HG03521 (cell line): ENCODE measurements around the gene OGA.
A peak's percentile ranks its signal among the peaks of the same experiment; 100 is the strongest.

Experiments used
- ATAC-seq: cut with Tn5 transposase; IDR thresholded peaks from one replicate; pipeline ENCODE4 v1.9.1; 2021; ENCODE audit warnings: mild to moderate bottlenecking, moderate library complexity; ENCODE audit not compliant: unreplicated experiment

The OGA gene

DNA sequence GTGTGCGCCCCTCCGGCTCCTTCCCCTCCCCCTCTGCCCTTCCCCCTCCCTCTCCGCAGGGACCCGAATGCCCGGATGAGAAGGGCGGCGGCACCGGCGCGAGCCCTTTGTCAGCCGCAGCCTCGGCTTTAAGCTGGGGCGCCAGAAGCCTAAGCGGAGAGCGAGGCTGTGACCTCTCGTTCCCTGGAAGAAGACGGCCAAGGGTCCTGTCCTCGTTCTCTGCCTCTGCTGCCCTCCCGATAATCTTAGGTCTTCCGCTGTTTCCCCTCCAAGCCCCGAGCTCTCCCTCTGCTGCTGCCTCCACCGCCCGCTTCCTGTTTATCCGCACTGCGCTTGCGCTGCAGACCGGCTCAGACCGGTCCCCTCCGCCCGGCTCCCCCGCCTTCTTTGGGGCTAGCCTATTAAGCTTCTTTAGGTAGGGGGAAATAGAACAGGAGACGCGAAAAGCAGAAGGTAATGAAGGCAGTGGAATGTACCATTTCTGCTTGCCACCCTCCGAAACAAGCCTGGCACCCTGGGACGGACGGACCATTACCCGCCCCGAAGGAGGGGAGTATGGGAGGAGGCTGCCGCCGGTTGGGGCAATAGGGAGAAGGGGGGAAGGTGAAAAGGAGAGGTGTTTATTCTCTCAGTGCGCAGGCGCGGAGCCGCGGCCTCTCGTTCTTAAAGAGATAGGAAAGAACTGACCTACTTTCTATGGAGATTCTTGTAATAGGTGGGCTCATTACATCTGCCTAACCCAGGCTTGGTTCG lies at the start of gene OGA:
TSS of gene OGA (minus strand) at position 326 of the 753 bp plus-strand sequence. CDS start 422 bp downstream, outside the sequence.
- peak; percentile 90 for ATAC-seq

DNA sequence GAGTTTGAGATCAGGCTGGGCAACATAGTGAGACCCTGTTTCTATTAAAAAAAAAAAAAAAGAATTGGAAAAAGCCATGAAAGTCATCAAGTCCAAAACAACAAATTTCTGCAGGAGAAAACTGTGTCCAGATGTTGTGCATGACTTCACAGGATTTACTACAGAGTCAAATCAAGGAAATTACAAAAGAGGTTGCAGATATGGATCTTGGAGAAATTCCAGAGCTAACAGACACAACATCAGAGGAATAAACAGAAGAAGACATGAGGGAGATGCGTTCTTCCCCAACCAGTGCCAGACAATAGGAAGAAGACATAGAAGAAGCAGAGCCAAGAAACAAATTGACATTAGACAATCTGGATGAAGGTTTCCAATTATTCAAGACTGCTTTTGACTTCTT lies 49.7 kb upstream of the OGA start:
- ATAC-seq: no peak

DNA sequence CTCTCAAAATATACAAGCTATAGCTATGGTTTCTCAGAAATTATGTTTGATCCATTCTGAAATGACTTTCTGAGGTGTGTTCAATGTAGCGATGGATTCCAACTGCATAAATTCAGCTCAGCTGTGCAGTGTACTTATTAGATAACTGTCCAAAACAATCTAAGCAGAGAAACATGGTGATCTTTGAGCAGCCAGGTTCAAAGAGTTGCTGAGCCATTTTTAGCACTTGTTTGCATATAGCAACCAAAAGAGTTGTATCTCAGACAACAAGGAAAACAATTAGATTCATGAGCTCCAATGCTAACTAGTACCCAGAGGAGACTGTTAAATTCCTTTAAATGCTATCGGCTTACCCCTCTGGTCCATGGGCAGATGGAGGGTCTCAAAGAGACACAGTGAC lies 41.3 kb upstream of the OGA start:
- peak; percentile 43 for ATAC-seq

DNA sequence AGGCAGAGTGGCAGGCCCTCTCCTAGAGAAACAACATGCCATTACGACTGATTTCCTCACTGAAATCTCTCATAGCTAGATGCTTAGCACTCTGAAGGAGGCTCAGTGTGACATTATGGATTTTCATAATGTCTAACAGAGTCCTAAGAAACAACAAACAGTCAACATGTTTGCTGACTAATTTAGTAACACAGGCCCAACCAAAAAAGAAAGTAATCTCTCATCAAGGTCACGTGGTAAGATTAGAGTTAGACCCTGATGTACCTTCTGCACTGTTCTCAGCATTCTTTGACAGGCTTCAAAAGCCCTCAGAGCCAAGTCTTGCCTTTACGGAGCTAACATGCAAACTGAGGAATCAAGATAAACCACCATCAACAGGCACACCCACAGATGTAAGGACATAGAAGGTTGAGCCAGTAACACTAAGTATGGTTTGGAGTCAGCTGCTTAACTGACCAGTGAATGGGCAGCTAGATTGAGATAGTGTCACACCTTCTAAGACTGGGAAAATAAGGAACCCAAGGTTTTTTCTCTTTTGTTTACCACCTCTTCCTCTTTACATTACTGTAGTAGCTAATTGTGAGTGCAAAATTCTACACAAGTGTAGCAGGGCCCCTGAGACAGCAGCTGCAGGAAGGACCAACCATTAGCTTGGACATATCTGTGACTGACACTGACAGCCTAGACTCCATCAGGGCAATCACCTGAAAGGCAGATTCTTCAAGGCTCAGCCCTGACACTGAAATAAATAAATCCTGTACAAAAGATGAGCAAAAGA lies 40.7 kb upstream of the OGA start:
- ATAC-seq: peak; percentile 58

DNA sequence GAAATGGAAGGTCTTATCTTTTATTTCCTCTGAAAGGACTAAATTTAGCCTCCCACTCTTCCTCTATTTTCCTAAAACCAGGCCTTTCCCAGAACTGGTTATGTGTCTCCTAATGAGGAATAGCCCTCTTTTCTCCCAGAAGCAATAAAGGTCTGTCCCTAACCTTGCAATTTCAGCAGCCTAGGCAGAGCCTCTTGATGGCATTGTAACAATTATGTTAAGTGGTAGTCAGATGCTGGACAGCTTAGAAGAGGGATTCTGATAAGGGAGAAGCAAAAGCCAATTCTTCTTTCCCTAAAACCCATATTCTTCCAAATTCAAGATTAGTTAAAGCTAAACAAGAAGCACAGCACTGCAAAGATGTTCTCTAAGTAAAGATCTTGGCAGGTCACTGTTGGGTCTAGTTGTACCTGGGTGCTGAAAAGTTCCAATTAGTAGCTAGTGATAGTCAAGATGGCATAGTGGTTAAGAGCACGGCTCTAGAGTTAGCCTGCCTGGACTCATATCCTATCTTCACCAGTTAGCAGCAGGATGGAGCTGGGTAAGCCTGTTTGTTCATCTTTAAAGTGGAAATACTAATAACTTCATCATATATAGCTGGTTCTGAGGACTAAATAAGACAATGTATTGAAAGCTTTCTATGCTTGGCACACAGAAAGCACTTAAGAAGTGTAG lies 39.7 kb upstream of the OGA start:
- no peak for ATAC-seq

DNA sequence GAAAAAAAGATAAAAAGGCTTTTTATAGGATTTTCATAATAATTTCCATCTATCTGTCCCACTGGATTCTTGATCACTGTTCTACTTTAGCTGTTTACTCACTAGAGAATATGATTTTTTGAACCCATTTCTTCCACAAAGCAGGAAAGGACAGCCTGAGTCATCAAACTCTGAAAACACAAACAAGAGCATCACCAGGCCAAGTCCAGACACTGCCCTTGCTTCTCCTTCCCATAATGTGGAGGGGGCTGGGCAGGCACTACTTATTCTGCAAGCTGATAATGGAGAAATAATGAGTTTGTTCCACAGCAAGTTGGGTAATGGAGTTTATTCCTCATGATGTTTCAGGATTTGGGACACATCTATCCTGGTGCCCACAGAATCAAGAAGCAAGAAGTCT lies 38.4 kb upstream of the OGA start:
- ATAC-seq: no peak

DNA sequence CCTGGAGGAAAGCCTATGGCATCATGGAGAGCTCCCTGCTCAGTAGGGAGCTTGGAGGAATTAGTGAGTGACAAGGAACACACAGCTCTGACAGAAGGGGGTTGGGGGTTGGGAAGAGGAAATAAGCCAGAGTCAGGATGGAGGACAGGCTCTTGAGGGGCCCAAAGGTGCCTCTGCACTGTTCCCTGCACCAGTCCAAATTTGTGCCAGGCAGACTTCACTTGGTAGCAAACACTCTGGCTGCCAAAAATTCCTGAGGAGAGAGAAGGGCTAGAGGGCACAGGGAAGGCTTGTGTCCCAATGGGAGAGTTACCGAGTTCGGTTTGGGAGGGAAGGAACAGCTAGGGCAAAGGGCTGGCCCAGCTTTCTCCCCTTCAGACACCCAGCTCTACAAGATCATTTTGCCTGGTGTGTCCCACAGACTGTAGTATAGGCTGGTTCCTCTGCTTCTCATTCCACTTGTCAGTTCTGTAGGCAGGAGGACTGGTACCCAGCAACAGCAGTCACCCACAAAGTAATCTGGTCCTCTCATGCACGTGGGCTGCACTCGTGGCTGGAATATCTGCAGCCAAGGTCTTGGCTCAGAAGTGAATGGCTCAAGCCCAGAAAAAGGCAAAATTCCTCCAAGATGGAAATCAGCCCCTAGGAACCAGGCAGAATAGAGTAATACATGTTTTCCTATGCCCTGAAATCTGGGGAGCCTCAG lies 33.3 kb upstream of the OGA start:
- no peak for ATAC-seq

DNA sequence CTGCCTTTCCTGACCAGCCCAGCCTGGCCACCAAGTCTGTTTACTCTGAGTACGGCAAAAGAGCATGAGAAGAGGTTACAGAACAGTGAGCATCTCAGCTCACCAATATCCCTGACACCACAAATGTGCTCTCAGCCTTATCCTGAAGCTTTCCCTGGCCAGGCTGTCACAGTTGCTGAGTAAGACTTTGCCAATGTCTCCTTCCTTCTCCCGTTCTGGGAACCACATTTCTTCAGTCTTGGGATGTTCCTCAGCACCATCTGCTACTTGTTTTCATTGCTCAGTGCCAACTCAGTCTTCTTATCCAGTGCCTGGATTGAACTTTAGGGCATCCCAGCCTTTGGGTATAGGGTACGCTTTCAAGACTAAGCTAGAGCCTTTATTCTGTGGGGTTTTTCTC lies 32.5 kb upstream of the OGA start:
- ATAC-seq: no peak

DNA sequence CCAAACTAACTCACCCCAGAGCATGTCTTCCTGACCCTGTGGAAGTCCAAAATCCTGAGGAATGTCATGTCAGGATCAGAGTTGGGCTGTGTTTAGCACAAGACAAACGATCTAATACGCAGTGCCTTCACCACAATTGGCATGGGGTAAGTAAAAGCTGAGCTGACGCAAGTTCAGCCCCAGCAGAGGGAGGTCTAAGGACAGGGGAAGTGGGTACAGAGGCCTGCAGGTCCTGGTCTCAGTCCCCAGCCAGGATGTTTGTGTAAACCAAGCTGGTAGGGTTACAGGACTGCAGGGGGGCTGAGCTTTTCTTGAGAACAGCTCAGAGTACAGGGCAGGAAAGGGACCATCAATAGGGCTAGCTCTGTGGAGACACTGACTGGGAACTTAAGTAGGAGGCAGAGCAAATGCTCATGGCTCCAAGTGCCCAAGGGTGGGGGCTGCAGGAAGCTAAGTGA lies 30.7 kb upstream of the OGA start:
- no peak for ATAC-seq

DNA sequence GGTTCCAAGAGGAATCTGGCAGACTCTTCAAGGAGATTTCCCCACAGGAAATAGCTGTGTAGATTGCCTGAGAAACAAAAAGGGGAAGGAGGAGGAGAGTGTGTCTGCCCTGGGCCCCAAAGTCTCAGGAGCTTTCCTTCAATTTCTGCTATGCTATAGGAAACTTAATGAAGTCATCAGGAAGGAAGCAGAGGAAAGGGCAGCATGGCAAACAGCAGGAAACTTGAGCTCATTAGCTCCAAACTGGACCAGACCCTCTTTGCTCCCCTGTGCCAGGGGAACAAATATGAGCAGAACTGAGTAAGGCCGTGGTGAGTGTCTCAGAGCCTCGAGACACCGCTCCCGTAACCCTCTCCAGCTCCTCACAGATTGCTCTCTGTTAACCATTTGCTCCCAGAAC lies 30.2 kb upstream of the OGA start:
- no peak for ATAC-seq

DNA sequence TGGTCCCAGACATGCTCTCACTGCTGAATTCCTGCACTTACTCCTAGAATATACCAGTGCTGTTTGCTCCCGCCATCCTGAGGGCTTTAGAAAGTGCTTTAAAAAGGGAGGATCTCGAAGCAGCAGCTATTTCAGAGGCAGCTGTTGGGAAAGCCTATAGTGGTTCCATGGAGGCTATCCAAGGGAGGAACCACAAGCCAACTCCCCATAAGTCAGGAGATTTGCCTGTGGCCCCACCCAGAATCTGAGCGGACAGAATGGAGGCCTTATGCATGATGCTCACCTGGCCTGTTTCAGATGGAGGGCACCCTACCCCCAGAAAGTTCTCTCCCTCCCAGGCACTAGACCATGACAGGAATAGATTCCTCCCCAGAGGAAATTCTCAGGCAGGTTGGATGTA lies 27.6 kb upstream of the OGA start:
- no peak for ATAC-seq

DNA sequence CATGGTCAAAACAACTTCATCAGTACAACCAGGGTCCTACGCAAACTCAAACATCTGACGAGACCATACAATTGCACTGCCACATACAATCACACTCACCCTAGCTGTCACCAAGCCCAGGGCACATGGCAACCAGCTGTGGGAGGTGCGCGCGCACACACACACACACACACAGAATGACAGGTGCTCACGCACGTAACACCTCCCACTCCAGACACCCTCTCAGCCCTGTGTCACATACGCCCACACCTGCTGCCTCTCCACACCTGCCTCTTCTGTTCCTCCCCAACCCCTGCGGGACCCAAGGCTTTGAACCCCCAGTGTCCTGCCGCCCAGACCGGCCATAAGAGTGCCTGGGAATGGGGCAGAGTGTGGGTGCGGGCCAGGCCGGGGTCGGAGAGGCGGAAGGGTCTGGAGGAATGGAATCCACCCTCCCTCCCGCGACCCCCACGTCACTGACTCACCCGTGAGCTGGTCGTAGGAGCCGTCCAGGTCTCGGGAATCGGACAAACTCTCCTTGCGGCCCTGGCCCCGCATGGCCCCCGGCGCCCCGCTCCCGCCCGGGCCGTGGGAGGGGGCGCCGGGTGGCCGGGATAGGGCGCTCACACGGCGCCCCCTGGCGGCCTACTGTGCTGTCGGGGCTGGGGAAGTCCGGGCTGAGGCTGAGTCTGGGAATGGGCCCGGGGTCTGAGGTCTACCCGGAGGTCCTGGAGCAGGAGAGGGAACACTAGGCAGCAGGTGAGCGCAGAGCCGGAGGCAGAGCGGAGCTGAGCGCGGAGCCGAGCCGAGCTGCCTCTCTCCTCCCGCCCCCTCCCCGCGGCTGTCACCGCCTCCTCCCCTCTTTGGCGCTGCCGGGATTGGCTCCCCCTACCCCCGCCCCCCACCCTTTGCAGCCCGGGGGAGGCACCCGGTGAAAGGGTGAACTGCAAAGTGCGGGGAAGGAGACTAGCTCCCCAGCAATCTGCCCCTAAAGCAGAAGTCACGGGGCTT lies 25.1 kb upstream of the OGA start, which contains the start of gene KCNIP2:
TSS of gene KCNIP2 (minus strand) at position 769 of the 990 bp plus-strand sequence. CDS start at position 537, 232 bp downstream.
- ATAC-seq: no peak

DNA sequence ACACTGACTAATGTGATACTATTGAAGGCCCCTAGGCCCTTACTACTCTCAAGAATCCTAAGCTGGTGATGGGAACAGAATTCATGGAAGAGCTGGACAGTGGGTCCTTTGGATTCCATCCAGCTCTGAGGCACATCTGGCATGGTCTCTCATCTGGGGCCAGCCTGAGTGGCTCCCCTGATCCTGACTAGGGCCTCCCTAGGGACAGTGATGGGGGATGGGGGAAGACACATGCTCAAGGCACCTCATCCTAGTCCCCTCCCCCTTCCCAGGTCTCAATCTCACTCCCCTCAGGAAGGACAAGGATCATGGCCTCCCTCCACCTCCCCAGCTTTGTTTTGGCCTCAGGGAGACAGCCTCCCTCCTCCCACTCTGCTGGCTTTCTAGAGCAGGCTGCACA lies 23.6 kb upstream of the OGA start:
- ATAC-seq: no peak

DNA sequence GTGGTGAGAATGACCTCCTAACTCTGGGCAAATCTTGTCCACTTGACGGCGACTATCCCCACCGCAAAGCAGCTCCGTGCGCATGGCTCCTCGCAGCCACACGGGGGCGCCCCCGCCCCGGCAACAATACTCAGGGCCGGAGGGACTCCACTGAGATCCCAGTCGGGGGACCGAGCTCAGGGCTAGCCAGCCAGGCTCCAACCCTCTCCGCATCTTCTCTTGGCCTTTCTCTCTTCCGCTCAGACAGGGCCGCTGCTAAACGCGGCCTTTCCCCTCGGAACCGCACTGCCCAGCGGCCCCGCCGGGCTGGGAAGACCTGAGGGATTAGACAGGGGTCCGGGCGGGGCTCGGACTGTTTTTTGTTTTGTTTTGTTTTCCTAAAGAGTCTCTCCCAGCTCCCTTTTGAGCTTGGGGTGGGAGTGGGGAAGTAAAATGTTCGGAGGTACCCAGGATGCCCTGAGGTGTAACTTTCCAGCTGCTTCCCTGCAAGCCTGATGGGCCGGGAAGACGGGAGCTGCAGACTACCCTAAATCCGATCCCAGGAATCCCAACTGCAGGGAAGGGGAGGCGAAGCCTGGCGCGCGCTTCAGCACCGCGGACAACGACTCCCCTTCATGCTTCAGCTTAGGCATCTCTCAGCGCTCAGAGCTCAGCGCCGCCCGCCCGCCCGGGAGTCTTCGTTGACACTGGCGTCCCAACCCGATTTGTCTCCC lies 22.7 kb upstream of the OGA start:
- ATAC-seq: no peak

DNA sequence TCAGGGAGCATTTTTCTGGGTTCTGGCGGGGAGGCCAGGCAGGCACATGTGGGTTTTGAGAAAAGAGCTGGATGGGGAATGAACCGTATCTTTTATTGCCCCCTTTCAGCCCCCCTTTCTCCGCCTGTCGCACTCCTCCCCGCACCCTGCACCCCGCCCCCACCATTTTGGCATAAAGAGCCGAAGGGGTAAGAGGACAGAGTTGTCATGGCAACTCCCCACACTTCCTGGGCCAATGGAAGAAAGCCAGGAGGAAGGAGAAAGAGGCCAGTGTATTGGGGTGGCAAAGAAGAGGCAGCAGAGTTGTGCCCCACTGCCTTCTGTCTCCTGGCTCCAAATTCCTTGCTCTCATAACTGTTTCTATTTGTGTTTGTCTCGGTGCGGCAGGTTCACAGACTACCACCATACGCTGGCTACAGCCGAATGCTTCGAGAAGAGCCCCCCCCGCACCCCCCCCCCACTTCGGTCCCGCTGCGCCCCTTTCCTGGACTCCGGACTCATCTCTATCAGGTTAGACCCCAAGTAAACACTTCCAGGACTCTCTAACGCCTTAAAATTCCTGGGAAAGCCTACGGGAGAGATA lies 21.9 kb upstream of the OGA start:
- no peak for ATAC-seq

DNA sequence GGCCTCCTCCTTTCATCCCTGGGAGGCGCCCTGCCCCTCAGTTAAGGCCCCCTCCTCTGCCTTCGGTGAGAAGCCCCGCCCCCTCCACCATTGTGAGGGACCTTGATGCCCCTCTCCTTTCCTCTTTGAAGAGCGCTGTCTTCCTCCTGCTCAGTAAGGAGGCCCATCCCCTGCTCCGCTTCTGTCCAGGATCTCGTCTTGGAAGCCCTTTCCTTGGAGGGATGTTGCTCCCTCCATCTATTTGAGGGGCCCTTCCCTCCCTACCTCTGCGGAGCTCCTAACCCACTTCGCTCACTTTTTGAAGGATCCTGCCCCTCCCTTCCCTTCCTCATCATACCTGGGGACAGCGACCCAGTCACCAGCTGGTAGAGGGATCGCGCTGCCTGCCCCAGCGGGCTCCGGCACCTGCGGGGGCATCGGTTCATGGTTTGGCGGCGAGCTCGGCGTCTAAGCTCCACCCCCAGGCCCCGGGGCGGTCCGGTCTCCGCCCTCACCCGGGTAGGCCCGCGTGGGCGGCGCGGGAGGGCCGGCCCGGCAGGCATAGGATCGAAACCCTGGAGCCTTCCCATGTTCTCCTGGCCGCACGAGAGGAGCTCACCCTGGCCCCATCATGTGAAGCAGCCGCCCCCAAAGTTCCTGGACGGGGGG lies 21.3 kb upstream of the OGA start:
- peak; percentile 37 for ATAC-seq

DNA sequence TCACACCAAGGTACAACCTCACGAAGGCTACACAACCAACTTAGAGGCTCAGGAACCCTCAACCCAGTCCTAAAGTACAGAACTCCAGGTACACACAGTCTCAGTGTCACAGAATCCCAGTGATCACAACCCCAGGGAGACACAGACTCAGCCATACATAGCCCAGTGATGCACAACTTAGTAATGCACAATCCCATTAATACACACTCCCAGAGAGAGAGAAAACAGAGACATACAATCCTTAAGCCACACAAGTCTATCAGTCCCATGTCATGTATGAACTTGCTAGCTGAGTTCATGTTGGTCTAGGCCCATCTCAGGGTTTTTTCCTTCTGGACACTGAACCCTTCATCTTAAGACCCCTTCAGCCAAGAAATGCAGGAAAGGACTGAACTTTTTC lies 20.8 kb upstream of the OGA start:
- no peak for ATAC-seq

DNA sequence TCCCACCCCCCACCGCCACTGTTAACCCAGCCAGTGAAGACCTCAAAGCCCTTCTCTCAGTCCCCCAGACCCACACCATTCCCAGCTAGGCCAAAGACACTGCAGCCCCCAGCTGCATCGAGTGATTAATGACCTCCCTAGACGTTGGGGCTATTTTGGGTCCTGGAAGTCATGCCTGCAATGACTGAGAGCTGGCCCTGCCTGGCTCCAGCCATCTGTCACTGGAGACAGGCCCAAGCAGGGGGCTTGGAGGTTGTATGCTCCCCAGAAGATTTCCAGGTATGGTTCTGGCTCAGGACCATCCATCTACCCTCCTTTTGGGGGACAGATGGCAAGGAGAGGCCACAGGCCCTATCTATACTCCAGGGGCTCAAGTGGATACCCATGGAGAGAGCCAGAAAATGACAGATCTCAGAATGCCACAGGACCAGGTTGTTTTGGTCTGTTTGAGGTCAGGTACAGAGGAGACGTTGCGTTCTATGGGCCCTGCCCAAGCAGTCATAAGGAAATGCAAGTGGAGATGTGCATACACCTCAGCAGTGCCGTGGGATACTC lies 20.2 kb upstream of the OGA start:
- ATAC-seq: no peak
